Activated B cell treated with CpG ODN at 0.5 μM for 24 hours (primary cell): Measurements from ENCODE around the gene KLHL35. TPM values are rescaled to one million over a fixed set of nuclear protein-coding genes. Genes with fewer than 3 reads are reported as not detected.
A peak's percentile ranks its signal among the peaks of the same experiment; 100 is the strongest.

Source experiments
- ATAC-seq: fragments of 200-7000 bp; cut with Tn5 transposase; one replicate; pipeline ENCODE4 v1.10.0; 2021; ENCODE audit warnings: low read depth, mild to moderate bottlenecking, moderate library complexity
- CTCF ChIA-PET: fragments of 350-600 bp; sonication (Branson Sonifier 250); formaldehyde crosslinking; loops from one replicate; lab custom pipeline; 2021; ENCODE audit warnings: antibody characterized with exemption; lab: Charles Lee
- POLR2A ChIA-PET: fragments of 350-600 bp; sonication (Branson Sonifier 250); formaldehyde crosslinking; loops from one replicate; lab custom pipeline; 2021; ENCODE audit warnings: antibody characterized with exemption; lab: Charles Lee
- DNase-seq: peaks from one replicate; pipeline ENCODE4 v3.0.0; 2022
- H3K27ac Mint-ChIP-seq: one replicate; pipeline ENCODE4 v1.8.0; 2020; ENCODE audit warnings: mixed read lengths
- H3K27me3 Mint-ChIP-seq: one replicate; pipeline ENCODE4 v1.8.0; 2021; ENCODE audit warnings: mixed read lengths
- H3K36me3 Mint-ChIP-seq: one replicate; pipeline ENCODE4 v1.8.0; 2021; ENCODE audit warnings: low read depth, mixed read lengths
- H3K4me1 Mint-ChIP-seq: one replicate; pipeline ENCODE4 v1.8.0; 2021; ENCODE audit warnings: mixed read lengths
- H3K4me3 Mint-ChIP-seq: one replicate; pipeline ENCODE4 v1.8.0; 2020; ENCODE audit warnings: mild to moderate bottlenecking, mixed read lengths
- H3K9me3 Mint-ChIP-seq: one replicate; pipeline ENCODE4 v1.8.0; 2020; ENCODE audit warnings: mixed read lengths
- intact Hi-C: fragments of 100-400 bp; cut with micrococcal nuclease; formaldehyde crosslinking; loops from one replicate; pipeline ENCODE4 v1.15.1; 2024
- total RNA-seq: library from RNA; stranded (reverse); gene quantifications from 2 replicates; pipeline ENCODE4 v1.2.3, GENCODE V29; 2022
- TF ChIP-seq, protein P1 (sequence below): fragments of 200-600 bp; IDR thresholded peaks from one replicate; pipeline ENCODE4 v1.8.0; 2022; ENCODE audit warnings: antibody characterized with exemption, mild to moderate bottlenecking

The KLHL35 gene
- total RNA-seq, 1 donor from 2014 or later: 0.11 TPM

DNA sequence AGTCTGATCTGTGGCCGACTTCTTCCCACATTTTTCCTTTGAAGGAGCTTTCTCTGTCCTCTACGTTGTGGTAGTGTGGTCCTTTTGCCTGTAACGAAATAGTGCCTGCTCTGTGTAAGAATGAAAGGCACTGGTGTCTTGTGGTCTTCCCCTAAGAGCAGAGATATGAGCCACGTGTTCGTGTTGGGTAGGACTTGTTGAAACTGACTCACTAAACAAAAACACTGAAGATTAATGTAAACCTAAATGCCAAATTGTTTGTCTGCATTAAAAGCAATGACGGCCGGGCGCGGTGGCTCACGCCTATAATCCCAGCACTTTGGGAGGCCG lies 43.8 kb downstream of the KLHL35 start:
- H3K27ac Mint-ChIP-seq: no peak overlapping the region
- H3K4me3 Mint-ChIP-seq: no peak overlapping the region
- ChIA-PET CTCF (interaction anchor here (0.9 to 9.8 kb wide), 8 partner anchors 8 to 144 kb away, joined by 3 to 177 read pairs (median 4); partner anchors contain the start of genes GDPD5 and RPS3), POLR2A (no interaction called here)
- intact Hi-C loops: loop anchor here (10.0 kb wide), 1 partner anchor 926 kb away; no protein-coding TSS in a partner anchor
- TF ChIP-seq, protein P1, sequence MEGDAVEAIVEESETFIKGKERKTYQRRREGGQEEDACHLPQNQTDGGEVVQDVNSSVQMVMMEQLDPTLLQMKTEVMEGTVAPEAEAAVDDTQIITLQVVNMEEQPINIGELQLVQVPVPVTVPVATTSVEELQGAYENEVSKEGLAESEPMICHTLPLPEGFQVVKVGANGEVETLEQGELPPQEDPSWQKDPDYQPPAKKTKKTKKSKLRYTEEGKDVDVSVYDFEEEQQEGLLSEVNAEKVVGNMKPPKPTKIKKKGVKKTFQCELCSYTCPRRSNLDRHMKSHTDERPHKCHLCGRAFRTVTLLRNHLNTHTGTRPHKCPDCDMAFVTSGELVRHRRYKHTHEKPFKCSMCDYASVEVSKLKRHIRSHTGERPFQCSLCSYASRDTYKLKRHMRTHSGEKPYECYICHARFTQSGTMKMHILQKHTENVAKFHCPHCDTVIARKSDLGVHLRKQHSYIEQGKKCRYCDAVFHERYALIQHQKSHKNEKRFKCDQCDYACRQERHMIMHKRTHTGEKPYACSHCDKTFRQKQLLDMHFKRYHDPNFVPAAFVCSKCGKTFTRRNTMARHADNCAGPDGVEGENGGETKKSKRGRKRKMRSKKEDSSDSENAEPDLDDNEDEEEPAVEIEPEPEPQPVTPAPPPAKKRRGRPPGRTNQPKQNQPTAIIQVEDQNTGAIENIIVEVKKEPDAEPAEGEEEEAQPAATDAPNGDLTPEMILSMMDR: no peak
- H3K27me3 Mint-ChIP-seq: peaks cover 16% of the 10 kb centered on the region
- ATAC-seq (no peak), DNase-seq (no peak)
- no peaks in the 10 kb centered on the region for H3K36me3 Mint-ChIP-seq
- no peaks in the 10 kb centered on the region for H3K9me3 Mint-ChIP-seq
- peaks cover 4% of the 10 kb centered on the region for H3K4me1 Mint-ChIP-seq

DNA sequence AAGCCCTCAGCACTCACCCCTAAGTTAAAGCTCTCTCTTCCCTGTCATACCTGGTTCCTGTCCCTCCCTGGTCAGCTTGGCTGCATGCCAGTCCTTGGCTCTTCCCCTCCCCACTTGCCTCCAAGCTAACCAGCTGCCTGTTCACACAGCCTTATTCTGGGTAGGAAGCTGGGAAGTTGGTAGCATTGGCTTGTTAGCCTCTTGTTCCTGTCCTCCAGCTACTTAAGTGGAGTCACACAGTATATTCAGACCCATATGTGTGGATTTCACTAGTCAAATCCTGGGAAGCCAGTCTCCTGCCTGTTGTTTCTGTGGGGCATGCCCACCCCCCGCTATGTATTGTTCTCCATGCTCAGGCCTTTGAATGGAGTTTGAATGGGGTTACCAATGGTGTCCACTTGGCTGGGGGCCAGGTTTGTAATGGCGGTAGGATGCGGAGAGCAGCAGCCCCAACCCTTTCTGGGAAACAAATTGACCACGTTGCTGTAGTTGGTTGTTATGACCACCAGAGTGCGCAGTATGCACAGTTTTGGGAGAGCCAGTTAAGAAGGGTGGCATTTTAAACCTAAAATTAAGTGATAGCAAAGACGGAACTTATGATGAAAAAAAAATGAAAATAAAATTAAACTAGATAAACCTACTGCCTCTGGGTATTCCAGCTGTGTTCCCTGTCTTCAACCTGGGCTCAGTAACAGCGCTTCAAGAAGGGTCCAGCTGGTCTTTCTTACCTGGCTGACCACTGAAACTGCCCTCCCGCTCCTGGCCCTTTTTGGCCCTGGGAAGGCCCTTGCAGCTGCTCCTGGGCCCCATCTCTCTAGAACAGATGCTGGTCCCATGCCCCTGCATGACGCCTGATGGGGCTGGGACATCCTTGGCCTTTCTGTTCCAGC lies 44.4 kb downstream of the KLHL35 start:
- no peak overlapping the region for H3K4me3 Mint-ChIP-seq
- no peak overlapping the region for H3K27ac Mint-ChIP-seq
- TF ChIP-seq, protein P1: no peak
- ChIA-PET CTCF (interaction anchor here (0.9 to 9.8 kb wide), 9 partner anchors 9 to 145 kb away, joined by 3 to 177 read pairs (median 4); partner anchors contain the start of genes GDPD5 and RPS3), POLR2A (no interaction called here)
- peaks cover 4% of the 10 kb centered on the region for H3K4me1 Mint-ChIP-seq
- ATAC-seq (peak; percentile 92), DNase-seq (peak; percentile 33)
- peaks cover 16% of the 10 kb centered on the region for H3K27me3 Mint-ChIP-seq
- no peaks in the 10 kb centered on the region for H3K9me3 Mint-ChIP-seq
- no peaks in the 10 kb centered on the region for H3K36me3 Mint-ChIP-seq
- intact Hi-C loops: loop anchor here (1.0 to 10.0 kb wide), 3 partner anchors 57 to 926 kb away; no protein-coding TSS in a partner anchor

- DNase-seq: no peak
- H3K4me1 Mint-ChIP-seq: peaks cover 4% of the 10 kb centered on the region
- H3K27ac Mint-ChIP-seq: no peak overlapping the region
- H3K27me3 Mint-ChIP-seq: peaks cover 16% of the 10 kb centered on the region
- TF ChIP-seq, protein P1: no peak
- CTCF ChIA-PET: interaction anchor here (1.9 to 9.8 kb wide), 5 partner anchors 12 to 145 kb away, joined by 4 to 177 read pairs (median 8); partner anchors contain the start of gene RPS3
- H3K4me3 Mint-ChIP-seq: no peak overlapping the region
- no peak for ATAC-seq
- no peaks in the 10 kb centered on the region for H3K36me3 Mint-ChIP-seq
- no peaks in the 10 kb centered on the region for H3K9me3 Mint-ChIP-seq
- POLR2A ChIA-PET: interaction anchor here (0.9 kb wide), 1 partner anchor 112 kb away, joined by 7 read pairs; no protein-coding TSS in a partner anchor
- intact Hi-C loops: loop anchor here (1.0 to 10.0 kb wide), 3 partner anchors 57 to 927 kb away; no protein-coding TSS in a partner anchor
Measured at GRCh38 chr11:75387736-75388294, 45.2 kb downstream of the KLHL35 start.

DNA sequence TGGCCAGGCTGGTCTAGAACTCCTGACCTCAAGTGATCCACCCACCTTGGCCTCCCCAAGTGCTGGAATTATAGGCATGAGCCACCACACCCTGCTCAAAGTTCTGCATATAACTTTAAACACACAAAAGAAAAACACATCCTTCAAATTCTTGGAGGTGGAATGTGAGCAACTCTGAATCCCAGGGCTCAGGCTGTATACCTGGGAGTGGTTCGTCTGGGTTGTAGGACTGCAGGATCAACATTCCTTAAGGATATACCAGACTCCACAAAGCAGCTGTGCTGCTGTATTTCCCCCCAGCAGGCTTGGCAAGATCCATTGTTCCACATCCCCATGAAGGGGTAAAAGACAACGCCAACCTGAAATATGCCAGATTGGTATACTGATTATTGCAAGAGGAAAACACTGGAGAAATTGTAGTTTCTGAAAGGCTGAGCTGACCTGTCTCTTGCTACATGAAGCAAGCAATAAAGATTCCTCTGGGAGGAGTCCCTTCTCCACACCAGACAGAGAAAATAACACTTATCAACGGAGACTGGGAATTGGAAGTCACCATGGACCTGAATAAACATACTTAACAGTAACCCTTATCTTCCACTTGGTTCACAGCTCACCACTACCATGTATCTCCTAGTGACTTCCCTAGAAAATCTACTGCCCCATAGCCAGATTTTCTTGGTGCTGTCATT lies 45.9 kb downstream of the KLHL35 start:
- Mint-ChIP-seq H3K9me3 (no peaks in the 10 kb centered on the region), H3K27ac (no peak overlapping the region), H3K4me1 (peaks cover 4% of the 10 kb centered on the region), H3K27me3 (peaks cover 16% of the 10 kb centered on the region), H3K36me3 (no peaks in the 10 kb centered on the region), H3K4me3 (no peak overlapping the region)
- intact Hi-C loops: loop anchor here (10.0 kb wide), 1 partner anchor 928 kb away; no protein-coding TSS in a partner anchor
- ATAC-seq: no peak
- POLR2A ChIA-PET: interaction anchor here (0.9 kb wide), 1 partner anchor 112 kb away, joined by 7 read pairs; no protein-coding TSS in a partner anchor
- CTCF ChIA-PET: interaction anchor here (0.8 to 9.8 kb wide), 4 partner anchors 22 to 146 kb away, joined by 3 to 177 read pairs (median 20); no protein-coding TSS in a partner anchor
- TF ChIP-seq, protein P1: no peak
- DNase-seq: no peak
